HepG2 (cell line): ENCODE measurements around the gene TEX22. TPM values are rescaled to one million over a fixed set of nuclear protein-coding genes. Genes with fewer than 3 reads are reported as not detected.

Source experiments
- HDAC2 ChIP-seq: sonication (generic); formaldehyde crosslinking; IDR thresholded peaks from 2 replicates; pipeline ENCODE4 v1.4.0; 2020; ENCODE audit warnings: missing genetic modification reagents
- KDM5B ChIP-seq: sonication (generic); formaldehyde crosslinking; IDR thresholded peaks from 2 replicates; pipeline ENCODE4 v1.4.0; 2020; ENCODE audit warnings: missing genetic modification reagents, mild to moderate bottlenecking, borderline replicate concordance
- NFE2L1 ChIP-seq: sonication (generic); formaldehyde crosslinking; IDR thresholded peaks from 2 replicates; pipeline ENCODE4 v1.4.0; 2020; ENCODE audit warnings: missing genetic modification reagents, mild to moderate bottlenecking, borderline replicate concordance
- NR1H2 ChIP-seq: sonication (generic); formaldehyde crosslinking; IDR thresholded peaks from 2 replicates; pipeline ENCODE4 v1.8.1; 2022; ENCODE audit warnings: low read depth, missing genetic modification reagents, borderline replicate concordance
- POLR2AphosphoS5 ChIP-seq: IDR thresholded peaks from 2 replicates; pipeline ENCODE4 v1.6.1; 2012; ENCODE audit warnings: low read depth, low read length
- PPARG ChIP-seq: conservative IDR thresholded peaks from 2 replicates; pipeline ENCODE4 v1.6.1; 2016; ENCODE audit warnings: missing biosample characterization, missing genetic modification reagents
- SPEN ChIP-seq: sonication (generic); formaldehyde crosslinking; IDR thresholded peaks from 2 replicates; pipeline ENCODE4 v1.5.1; 2020; ENCODE audit warnings: low read depth, mild to moderate bottlenecking, missing genetic modification reagents
- TP53 ChIP-seq: sonication (generic); formaldehyde crosslinking; conservative IDR thresholded peaks from 2 replicates; pipeline ENCODE4 v1.4.0; 2020; ENCODE audit warnings: missing genetic modification reagents
- ZNF432 ChIP-seq: sonication (generic); formaldehyde crosslinking; IDR thresholded peaks from 2 replicates; pipeline ENCODE4 v1.5.0; 2020; ENCODE audit warnings: missing genetic modification reagents, mild to moderate bottlenecking, borderline replicate concordance
- ZNF460 ChIP-seq: sonication (generic); formaldehyde crosslinking; IDR thresholded peaks from 2 replicates; pipeline ENCODE4 v1.5.1; 2020; ENCODE audit warnings: missing genetic modification reagents, mild to moderate bottlenecking, borderline replicate concordance
- ZNF670 ChIP-seq: sonication (generic); formaldehyde crosslinking; IDR thresholded peaks from 2 replicates; pipeline ENCODE4 v1.8.0; 2022; ENCODE audit warnings: mild to moderate bottlenecking, missing genetic modification reagents, borderline replicate concordance
- polyA plus RNA-seq, 8 experiments: library from polyadenylated mRNA; depleted of rRNA in 3 of 8; stranded (reverse) in 7 of 8; unstranded in 1 of 8; fragments of >200 nt; fragmentation: Illumina TruSeq in 4 of 8; extraction: Trizol in 4 of 8; gene quantifications; 2 replicates each; pipeline versions ENCODE4 v1.2.1 to v1.2.3, GENCODE V29; 2011 to 2016; ENCODE audit warnings: low read depth in 4 of 8, missing spikeins in 1 of 8, mixed read lengths in 1 of 8; ENCODE audit not compliant: insufficient read depth in 1 of 8
- total RNA-seq, 5 experiments: library from RNA; depleted of rRNA; stranded (reverse); fragments of >200 nt; fragmentation: Illumina TruSeq; extraction: Trizol; gene quantifications; 2 replicates each; pipeline ENCODE4 v1.2.3, GENCODE V29; 2016; ENCODE audit warnings: low read depth in 1 of 5
- TF ChIP-seq, protein P1 (sequence below): sonication (generic); formaldehyde crosslinking; conservative IDR thresholded peaks from 2 replicates; pipeline ENCODE4 v1.8.1; 2023; ENCODE audit warnings: missing genetic modification reagents
- TF ChIP-seq, protein P2 (sequence below): sonication (generic); formaldehyde crosslinking; IDR thresholded peaks from 2 replicates; pipeline ENCODE4 v1.4.0; 2020; ENCODE audit warnings: missing genetic modification reagents, borderline replicate concordance
- TF ChIP-seq, protein P3 (sequence below): sonication (generic); formaldehyde crosslinking; IDR thresholded peaks from 2 replicates; pipeline ENCODE4 v1.9.0; 2021; ENCODE audit warnings: missing genetic modification reagents, borderline replicate concordance
- TF ChIP-seq, protein P4 (sequence below): sonication (generic); formaldehyde crosslinking; IDR thresholded peaks from 2 replicates; pipeline ENCODE4 v1.9.0; 2021; ENCODE audit warnings: missing genetic modification reagents, mild to moderate bottlenecking, borderline replicate concordance
- TF ChIP-seq, protein P5 (sequence below): sonication (generic); formaldehyde crosslinking; IDR thresholded peaks from 2 replicates; pipeline ENCODE4 v1.5.1; 2020; ENCODE audit warnings: mild to moderate bottlenecking, moderate library complexity, missing genetic modification reagents

Gene TEX22
- total and polyA plus RNA-seq, 2 of the 13 experiments (the other 11 are each of a cell fraction or from before 2014, with no cell fraction given): 0.07 to 0.27 TPM

DNA sequence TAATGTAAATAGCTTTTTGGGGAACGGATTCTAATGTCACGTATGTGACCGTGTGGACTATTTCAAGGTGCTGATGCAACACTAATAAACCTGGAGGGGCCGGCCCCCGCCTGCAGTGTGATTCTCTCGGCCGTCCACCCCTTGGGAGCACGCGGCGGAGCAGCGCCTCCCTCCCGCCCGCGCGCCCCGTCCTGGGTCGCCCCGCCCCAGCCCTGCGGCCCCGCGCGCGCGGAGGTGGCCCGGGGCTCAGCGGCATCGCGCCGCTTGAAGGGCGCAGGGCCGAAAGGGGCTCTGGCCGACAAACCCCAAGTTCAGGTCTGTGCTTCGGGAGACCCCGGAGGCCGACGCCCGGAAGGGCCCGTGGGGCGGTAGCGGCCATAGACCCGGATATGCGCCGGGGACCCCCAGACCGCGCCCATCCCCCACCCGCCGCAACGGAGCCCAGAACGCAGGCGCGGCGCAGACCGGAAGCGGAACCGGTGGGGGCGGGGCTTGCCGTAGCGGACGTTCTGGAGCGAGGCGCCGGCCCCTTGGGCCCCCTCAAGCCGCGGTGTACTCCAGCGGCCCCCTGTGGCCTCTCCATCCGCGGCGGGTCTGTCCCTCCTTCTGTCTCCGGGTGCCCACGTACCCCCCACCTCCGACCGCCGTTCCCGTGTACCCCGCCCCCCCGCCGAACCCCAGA, at the start of gene TEX22 (continued):
- TF ChIP-seq TP53 (CRISPR knock-in tag) (0 out of 2 replicates have a peak, but pooled peaks have one; percentile 16), HDAC2 (CRISPR knock-in tag) (peak; percentile 45; the same call in 1 of the 2 replicates), SPEN (CRISPR knock-in tag) (no peak; the same call in none of the 2 replicates), ZNF670 (CRISPR knock-in tag) (0 out of 2 replicates have a peak, but pooled peaks have one; percentile 14), PPARG (no peak), ZNF460 (CRISPR knock-in tag) (no peak), KDM5B (peak; percentile 15; the same call in 1 of the 2 replicates), NFE2L1 (no peak), ZNF432 (CRISPR knock-in tag) (no peak), POLR2AphosphoS5 (peak; percentile 80), NR1H2 (CRISPR knock-in tag) (no peak)
- TF ChIP-seq, protein P1, sequence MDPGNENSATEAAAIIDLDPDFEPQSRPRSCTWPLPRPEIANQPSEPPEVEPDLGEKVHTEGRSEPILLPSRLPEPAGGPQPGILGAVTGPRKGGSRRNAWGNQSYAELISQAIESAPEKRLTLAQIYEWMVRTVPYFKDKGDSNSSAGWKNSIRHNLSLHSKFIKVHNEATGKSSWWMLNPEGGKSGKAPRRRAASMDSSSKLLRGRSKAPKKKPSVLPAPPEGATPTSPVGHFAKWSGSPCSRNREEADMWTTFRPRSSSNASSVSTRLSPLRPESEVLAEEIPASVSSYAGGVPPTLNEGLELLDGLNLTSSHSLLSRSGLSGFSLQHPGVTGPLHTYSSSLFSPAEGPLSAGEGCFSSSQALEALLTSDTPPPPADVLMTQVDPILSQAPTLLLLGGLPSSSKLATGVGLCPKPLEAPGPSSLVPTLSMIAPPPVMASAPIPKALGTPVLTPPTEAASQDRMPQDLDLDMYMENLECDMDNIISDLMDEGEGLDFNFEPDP (CRISPR knock-in tag): no peak
- TF ChIP-seq, protein P2, sequence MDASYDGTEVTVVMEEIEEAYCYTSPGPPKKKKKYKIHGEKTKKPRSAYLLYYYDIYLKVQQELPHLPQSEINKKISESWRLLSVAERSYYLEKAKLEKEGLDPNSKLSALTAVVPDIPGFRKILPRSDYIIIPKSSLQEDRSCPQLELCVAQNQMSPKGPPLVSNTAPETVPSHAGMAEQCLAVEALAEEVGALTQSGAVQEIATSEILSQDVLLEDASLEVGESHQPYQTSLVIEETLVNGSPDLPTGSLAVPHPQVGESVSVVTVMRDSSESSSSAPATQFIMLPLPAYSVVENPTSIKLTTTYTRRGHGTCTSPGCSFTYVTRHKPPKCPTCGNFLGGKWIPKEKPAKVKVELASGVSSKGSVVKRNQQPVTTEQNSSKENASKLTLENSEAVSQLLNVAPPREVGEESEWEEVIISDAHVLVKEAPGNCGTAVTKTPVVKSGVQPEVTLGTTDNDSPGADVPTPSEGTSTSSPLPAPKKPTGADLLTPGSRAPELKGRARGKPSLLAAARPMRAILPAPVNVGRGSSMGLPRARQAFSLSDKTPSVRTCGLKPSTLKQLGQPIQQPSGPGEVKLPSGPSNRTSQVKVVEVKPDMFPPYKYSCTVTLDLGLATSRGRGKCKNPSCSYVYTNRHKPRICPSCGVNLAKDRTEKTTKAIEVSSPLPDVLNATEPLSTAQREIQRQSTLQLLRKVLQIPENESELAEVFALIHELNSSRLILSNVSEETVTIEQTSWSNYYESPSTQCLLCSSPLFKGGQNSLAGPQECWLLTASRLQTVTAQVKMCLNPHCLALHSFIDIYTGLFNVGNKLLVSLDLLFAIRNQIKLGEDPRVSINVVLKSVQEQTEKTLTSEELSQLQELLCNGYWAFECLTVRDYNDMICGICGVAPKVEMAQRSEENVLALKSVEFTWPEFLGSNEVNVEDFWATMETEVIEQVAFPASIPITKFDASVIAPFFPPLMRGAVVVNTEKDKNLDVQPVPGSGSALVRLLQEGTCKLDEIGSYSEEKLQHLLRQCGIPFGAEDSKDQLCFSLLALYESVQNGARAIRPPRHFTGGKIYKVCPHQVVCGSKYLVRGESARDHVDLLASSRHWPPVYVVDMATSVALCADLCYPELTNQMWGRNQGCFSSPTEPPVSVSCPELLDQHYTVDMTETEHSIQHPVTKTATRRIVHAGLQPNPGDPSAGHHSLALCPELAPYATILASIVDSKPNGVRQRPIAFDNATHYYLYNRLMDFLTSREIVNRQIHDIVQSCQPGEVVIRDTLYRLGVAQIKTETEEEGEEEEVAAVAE: no peak
- TF ChIP-seq, protein P3, sequence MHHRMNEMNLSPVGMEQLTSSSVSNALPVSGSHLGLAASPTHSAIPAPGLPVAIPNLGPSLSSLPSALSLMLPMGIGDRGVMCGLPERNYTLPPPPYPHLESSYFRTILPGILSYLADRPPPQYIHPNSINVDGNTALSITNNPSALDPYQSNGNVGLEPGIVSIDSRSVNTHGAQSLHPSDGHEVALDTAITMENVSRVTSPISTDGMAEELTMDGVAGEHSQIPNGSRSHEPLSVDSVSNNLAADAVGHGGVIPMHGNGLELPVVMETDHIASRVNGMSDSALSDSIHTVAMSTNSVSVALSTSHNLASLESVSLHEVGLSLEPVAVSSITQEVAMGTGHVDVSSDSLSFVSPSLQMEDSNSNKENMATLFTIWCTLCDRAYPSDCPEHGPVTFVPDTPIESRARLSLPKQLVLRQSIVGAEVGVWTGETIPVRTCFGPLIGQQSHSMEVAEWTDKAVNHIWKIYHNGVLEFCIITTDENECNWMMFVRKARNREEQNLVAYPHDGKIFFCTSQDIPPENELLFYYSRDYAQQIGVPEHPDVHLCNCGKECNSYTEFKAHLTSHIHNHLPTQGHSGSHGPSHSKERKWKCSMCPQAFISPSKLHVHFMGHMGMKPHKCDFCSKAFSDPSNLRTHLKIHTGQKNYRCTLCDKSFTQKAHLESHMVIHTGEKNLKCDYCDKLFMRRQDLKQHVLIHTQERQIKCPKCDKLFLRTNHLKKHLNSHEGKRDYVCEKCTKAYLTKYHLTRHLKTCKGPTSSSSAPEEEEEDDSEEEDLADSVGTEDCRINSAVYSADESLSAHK: peak; percentile 25; the same call in 1 of the 2 replicates
- TF ChIP-seq, protein P4, sequence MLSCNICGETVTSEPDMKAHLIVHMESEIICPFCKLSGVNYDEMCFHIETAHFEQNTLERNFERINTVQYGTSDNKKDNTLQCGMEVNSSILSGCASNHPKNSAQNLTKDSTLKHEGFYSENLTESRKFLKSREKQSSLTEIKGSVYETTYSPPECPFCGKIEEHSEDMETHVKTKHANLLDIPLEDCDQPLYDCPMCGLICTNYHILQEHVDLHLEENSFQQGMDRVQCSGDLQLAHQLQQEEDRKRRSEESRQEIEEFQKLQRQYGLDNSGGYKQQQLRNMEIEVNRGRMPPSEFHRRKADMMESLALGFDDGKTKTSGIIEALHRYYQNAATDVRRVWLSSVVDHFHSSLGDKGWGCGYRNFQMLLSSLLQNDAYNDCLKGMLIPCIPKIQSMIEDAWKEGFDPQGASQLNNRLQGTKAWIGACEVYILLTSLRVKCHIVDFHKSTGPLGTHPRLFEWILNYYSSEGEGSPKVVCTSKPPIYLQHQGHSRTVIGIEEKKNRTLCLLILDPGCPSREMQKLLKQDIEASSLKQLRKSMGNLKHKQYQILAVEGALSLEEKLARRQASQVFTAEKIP (CRISPR knock-in tag): no peak
- TF ChIP-seq, protein P5, sequence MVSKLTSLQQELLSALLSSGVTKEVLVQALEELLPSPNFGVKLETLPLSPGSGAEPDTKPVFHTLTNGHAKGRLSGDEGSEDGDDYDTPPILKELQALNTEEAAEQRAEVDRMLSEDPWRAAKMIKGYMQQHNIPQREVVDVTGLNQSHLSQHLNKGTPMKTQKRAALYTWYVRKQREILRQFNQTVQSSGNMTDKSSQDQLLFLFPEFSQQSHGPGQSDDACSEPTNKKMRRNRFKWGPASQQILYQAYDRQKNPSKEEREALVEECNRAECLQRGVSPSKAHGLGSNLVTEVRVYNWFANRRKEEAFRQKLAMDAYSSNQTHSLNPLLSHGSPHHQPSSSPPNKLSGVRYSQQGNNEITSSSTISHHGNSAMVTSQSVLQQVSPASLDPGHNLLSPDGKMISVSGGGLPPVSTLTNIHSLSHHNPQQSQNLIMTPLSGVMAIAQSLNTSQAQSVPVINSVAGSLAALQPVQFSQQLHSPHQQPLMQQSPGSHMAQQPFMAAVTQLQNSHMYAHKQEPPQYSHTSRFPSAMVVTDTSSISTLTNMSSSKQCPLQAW (CRISPR knock-in tag): peak; percentile 10; the same call in 1 of the 2 replicates
